RKO (cell line): Measurements from ENCODE around the gene TRAF6.
"Not testable (repeated sequence)": the region's sequence is repeated elsewhere in the genome, so short reads cannot be mapped to it uniquely, and the experiment has no call there.

Source experiments
- DNase-seq: peaks from one replicate; pipeline ENCODE4 v3.0.0-alpha.2; 2016; ENCODE audit warnings: low spot score

The TRAF6 gene, protein sequence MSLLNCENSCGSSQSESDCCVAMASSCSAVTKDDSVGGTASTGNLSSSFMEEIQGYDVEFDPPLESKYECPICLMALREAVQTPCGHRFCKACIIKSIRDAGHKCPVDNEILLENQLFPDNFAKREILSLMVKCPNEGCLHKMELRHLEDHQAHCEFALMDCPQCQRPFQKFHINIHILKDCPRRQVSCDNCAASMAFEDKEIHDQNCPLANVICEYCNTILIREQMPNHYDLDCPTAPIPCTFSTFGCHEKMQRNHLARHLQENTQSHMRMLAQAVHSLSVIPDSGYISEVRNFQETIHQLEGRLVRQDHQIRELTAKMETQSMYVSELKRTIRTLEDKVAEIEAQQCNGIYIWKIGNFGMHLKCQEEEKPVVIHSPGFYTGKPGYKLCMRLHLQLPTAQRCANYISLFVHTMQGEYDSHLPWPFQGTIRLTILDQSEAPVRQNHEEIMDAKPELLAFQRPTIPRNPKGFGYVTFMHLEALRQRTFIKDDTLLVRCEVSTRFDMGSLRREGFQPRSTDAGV

DNA sequence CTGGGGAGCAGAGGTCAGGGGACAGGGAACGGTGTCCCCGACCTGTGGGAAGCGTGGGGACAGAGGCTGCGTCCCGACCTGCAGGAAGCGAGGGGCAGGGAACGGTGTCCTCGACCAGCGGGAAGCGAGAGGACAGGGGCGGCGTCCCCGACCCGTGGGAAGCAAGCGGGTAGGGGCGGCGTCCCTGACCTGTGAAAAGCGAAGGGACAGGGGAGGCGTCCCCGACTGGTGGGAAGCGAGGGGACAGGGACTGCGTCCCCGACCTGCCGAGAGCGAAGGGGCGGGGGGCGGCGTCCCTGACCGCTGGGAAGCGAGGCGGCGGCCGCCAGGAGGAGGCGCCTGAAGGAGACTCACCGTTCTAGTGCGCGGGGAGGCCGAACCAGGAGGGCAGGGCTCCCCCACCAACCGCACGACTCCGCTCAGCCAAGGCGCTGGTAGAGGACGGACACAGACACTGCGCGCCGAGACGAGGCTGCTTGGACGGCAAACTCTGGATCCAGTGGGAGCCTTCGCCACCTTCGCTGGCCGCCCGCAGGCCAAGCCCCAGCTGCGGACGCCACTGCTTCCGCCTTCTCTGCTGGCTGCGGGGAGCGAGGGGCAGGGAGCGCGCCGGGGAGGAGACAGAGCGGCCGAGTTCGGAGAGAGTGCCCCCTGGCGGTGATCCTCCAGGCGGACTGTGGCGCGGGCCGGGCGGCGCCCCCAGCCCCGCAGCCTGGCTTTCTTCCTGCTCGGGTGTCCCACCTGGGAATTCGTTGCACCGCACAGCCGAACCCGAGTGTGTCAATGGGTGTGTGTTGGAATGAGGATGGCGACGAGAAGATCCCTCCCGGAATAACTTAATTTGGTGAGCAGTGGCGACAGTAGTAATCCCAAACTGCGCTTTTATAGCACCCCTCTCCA, at the start of gene TRAF6:
Gene TRAF6 (minus strand): TSS at position 579 of the 900 bp plus-strand sequence. CDS start 8,757 bp downstream, outside the sequence.
- peak; percentile 83 for DNase-seq

DNA sequence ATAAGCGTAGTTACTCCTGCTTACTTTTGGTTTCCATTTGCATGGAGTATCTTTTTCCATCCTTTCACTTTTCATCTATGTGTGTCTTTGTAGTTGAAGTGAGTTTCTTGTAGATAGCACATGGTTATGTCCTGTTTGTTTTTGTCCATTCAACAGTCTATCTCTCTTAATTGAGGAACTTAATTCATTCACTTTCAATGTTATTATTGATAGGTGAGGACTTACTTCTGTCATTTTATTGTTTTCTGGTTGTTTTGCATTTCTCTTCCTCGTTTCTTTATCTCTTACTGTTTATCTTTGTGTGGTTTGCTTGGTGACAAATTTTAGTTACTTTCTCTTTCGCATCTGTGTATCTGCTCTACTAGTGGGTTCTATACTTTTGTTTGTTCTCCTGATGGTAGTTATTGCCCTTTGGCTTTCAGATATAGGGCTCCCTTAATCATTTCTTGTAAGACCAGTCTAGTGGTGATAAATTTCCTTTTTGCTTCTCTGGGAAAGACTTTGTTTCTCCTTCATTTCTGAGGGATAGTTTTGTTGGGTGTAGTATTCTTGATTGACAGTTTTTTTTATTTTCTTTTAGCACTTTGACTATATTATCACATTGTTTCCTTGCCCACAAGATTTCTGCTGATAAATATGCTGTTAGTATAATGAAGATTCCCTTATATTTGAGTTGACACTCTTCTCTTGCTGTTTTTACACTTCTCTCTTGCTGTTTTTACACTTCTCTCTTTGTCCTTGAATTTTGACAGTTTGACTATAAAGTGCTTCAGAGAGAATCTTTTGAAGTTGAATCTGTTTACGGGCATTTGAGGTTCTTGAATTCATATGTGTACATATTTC, 48.7 kb upstream of the TRAF6 start:
- no peak for DNase-seq

DNA sequence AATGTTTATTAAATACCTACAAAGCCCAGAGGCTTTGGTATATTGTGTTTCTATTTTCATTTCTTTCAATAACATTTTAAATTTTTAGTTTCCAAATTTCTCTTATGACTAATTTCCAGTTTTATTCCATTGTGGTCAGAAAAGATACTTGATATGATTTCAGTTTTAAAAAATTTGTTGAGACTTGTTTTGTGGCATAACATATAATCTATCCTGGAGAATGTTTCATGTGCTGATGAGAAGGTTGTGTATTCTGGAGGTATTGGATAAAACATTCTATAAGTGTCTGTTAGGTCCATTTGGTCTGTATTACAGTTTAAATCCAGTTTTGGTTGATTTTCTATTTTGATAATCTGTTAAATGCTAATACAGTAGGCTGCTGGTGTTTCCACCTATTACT, 47.9 kb upstream of the TRAF6 start:
- no peak for DNase-seq

DNA sequence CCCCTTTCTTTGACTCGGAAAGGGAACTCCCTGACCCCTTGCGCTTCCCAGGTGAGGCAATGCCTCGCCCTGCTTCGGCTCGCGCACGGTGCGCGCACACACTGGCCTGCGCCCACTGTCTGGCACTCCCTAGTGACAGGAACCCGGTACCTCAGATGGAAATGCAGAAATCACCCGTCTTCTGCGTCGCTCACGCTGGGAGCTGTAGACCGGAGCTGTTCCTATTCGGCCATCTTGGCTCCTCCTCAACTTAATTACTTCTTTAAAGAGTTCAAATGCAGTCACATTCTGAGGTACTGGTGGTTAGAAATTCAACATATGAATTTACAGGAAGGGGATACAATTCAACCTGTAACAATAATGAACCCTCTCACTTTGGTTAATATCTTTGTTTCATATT, 47.3 kb upstream of the TRAF6 start:
- DNase-seq, result not testable (repeated sequence)

DNA sequence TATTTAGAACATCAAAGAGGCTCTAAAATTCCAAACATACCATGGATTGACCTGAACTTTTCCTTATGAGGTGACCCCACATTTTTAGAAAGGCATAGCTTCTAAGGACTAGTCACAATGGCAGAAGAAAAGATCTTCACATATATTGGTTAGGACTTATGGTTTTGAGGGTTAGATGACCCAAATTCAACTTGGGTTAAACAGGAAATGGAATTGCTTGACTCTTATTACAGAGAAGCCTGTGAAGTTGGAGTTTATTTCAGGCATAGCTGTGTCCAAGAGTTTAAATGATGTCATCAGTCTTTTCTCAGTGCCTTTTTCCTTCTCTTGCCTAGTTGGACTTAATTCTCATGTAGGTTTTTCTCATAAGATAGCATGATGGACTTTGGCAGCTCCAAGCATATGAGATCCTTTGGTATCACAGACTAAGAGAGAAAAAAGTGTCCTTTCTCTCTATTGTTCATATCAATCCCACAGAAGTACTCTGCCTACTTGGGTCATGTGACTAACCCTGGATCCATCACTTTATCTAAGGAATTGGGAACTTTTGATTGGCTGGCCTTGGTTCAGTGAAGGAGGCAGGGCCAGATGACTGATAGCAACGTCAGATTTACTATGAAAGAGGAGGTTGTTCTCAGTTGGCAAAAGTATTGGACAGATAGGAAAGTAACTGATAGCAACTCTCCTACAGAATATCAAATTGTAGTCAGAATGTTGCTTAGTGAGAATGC, 40.5 kb upstream of the TRAF6 start:
- DNase-seq, result no peak

DNA sequence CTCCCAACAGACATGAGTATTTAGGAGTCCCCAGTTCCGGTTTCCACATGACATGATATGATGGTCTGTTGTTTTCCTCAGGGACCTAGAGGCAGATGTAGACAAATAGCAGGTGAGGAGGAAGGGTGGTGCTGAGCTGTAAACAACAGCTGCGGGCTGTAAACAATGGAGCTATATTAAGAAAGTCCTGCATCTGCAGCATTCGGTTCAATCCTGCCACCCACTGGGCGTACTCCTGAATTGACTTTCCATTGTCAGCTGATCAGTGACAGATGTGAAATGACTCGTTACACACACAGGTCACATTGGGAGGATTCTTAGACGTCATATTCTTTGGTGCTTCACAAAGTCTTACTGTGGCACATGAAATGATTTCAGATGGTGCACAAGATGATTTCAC, 30.9 kb upstream of the TRAF6 start:
- peak; percentile 36 for DNase-seq

DNA sequence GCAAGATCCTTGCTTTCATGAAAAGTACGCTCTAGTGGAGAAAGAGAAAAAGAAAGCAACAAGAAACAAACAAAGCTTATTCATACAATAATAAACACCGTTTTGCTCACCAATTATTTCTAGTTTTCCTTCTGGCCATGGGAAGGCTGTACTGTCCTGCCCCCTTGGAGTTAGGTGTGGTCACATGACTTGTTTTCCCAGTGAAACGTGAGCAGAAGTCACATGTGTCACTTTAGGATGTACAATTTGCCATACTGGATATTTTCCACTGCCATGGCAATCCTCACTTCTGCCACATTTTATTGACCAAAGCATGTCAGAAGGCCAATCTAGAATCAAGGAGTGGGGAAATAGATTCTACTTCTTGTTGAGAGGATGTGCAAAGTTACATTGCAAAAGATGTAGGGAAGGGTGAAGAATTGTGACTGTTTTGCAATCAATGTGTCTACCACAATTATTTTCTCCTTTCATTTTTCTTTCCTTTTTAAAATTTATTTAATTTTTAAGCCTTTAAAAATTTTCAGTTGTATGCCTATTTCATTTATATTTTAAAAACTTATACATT, 24.3 kb upstream of the TRAF6 start:
- no peak for DNase-seq

DNA sequence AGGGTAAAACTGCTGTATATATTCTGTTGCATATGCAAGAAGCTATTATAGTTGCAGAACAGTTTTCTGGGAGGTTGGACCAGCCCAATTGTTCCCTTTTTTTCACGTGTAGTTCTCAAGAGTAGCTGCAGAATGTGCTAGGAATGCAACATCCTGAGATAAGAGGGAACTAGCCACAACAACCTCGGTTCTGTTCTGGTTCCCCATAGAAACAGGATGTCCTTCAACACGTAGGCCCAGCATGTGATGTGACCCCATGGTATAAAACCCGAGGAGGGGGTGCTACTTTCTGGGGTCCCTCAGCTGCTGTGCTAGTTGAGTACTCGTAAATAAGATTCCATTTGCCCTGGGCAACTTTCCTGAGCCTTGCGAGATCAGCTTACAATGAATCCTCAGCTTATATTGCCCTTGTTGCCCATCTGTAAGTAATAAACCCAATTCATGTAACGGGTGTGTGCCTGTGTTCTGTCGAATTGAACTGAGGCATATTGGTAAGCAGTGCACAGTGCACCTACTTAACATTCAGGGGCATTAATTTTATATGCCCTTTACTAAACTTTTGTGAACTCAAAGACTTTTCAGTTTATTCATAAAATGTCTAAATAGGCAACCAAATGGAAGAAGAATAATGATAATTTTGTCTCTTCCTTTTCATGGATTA, 23.0 kb upstream of the TRAF6 start:
- DNase-seq, result no peak

DNA sequence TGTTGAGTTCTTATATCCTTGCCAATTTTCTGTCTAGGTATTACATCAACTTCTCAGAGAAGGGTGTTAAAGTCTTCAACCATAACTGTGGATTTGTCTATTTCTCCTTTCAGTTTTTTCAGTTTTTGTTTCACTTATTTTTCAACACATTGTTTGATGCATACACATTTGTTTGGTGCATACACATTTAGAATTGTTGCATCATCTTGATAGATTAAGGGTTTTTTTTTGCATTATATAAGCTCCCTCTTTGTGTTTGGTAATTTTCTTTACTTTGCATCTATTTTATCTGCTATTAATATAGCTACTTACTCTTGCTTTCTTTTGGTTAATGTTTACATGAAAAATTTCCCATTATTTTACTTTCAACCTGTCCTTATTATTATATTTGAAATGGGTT, 20.8 kb upstream of the TRAF6 start:
- DNase-seq, result no peak

DNA sequence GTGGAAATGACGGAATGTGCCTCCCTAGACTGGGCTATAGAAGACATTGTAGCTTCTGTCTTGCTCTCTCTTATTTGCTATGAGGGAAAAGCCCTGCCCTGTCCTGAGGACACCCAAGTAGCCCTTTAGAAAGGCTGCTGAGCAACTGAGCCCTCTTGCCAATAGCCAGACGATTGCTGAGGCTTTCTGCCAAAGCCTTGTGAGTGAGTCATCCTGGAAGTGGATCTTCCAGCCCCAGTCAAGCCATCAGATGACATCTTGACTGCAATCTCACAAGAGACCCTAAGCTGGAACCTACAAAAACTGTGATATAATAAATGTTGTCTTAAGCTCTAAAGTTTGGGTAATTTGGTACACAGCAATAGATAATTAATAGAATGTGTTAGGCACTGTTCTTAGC, 3.9 kb upstream of the TRAF6 start:
- peak; percentile 59 for DNase-seq

DNA sequence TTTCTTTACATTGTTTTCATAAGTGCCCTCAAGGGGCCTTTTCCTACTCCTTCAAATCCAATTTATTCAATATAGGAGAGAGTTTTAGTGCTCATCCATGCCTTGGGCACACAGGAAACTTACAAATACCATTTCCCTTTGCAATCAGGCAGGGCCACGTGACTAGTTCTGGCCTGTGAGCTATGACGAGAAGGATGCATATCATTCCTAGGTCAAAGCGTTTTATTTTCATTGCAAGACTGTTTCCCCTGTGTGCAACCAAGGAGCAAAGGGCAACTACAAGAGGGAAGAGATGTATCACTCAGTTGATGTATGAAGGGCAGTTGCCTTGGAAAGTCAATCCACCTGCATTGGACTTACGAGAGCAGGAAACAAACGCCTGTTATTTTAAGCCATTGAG, 1.9 kb upstream of the TRAF6 start:
- DNase-seq, result peak; percentile 44

DNA sequence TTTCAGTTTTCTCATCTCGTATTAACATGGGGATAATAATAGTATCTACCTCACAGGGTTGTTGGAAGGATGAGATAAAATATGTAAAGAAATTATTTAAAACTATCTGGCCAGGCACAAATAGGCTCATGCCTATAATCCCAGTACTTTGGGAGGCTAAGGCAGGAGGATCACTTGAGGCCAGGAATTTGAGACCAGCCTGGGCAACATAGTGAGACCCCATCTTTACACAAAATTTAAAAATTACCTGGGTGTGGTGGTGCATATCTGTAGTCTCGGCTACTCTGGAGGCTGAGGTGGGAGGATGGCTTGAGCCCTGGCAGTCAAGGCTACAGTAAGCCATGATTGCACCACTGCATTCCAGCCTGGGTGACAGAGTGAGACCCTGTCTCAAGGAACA, 990 bp upstream of the TRAF6 start:
- DNase-seq, result not testable (repeated sequence)

DNA sequence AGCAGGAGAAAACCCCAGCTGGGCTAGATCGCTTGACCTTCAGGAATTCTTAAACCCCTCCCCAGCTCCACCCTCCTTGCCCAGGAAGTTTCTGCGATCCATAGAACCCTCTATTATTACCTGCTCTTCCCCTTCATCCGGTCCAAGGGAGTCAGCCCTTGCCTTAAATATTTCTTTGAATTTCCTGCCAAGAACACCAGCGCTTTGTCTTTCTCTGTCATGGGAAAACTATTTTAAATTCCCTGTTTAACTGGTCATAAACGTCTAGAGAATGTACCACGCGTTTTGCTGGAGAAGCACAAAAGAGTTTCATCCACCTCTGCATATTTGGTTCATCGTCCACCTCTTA, 496 bp upstream of the TRAF6 start:
- DNase-seq, result peak; percentile 46

DNA sequence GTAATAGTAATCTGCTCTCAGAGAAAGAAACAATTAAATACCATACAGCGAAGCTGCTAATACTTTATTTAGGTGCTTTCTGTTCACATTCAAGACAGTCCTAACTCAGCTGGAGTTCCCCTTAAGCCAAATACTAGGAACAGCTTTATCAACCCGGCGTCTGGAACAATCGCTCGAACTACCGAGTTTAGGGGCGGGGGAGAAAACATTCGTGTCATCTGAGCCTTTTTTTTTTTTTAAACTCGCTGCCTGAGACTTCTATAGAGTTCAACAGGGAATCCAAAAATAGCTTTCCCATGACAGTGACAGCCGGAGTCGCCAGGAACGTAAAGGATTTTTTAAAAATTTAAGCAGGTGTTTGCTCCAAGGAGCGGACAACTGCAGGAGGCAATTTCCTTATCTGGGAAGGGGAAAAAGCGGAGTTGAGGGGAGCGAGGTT, 852 bp downstream of the TRAF6 start:
- DNase-seq, result peak; percentile 35

DNA sequence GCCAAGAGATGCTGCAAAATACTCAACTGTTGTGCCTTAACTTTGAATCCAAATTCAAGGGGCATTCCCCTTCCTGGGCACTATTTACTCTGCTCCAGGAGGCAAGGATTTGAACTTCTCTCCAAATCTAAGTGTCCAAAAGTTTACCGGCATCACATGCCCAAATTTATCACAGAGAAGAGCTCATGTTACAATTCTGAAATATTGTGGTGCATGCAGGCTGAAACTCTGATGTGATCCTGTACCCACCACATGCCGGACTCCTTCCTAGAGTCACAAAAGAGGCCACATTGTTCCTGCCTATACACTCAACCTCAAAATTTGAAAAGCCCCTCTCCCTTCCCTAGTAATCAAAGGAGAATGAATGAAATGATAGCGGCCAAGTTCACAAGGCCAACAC, 1.3 kb downstream of the TRAF6 start:
- peak; percentile 47 for DNase-seq

DNA sequence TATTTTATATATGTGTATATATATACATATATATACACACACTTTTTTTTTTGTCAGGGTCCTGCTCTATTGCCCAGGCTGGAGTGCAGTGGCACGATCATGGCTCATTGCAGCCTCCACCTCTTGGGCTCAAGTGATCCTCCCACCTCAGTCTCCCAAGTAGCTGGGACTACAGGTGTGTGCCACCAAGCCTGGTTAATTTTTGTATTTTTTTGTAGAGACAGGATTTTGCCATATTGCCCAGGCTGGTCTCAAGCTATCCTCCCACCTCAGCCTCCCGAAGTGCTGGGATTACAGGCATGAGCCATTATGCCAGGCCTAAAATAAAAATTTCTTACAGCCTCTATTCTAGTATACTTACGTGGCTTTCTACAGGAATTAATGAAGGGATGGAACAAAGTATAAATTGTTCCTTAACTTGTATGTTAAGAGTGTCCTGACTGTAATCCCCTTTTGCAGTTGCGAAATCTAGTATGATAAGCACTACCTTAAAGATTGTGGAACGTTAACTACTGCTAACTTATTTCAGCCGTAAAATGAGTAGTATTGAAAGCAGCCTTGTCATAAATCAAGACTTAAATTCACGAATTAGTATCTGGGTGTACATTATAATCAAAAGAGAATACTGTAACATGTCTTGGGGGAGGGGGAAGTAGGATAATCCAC, 2.1 kb downstream of the TRAF6 start:
- peak; percentile 7 for DNase-seq

DNA sequence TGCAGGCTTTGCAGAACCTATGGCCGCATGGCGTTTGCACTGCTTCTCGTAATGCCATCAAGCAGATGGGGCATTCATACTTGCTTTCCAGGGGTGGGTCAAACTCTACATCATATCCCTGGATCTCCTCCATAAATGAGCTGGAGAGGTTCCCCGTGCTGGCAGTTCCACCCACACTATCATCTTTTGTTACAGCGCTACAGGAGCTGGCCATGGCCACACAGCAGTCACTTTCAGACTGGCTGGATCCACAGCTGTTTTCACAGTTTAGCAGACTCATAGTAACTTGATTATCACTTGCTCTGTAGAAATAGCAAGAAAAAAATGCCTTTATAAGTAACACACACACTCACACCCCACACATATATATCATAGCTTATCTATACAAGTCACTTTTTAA, 8.8 kb downstream of the TRAF6 start:
- no peak for DNase-seq

DNA sequence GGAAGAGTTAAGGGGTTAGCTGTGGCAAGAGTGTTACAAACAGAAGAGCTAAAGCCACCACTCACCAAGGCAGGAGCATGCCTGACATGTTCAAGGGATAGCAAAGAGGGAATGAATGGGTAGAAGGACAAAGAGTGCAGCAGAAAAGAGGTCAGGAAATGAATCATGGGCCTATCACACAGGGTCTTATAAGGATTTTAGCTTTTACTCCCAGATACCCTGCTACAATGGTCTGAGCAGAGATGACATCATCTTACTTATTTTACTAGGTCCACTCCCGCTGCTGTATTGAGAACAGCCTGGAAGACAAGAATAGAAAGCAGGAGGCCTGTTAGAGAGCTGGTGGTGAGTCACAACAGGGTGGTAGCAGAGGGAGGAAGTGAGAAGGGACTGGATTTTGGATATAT, 9.8 kb downstream of the TRAF6 start:
- DNase-seq, result peak; percentile 80

DNA sequence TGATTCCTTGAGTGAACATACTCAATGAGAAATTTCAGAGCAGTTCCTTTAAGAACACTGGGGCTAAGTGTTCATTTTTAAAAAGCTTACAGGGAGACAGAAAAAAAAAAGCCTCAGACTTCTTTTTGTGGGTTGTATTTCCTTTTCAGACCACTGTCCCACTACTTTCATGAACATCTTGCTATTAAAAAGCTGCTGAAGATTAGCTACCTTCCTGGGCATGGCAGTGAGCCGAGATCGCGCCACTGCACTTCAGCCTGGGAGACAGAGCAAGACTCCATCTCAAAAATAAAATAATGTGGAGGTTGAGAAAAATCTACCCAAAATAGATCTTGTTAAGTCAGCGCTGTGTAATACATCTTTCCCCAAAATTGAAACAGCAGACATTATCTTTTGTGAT, 10.8 kb downstream of the TRAF6 start:
- no peak for DNase-seq

DNA sequence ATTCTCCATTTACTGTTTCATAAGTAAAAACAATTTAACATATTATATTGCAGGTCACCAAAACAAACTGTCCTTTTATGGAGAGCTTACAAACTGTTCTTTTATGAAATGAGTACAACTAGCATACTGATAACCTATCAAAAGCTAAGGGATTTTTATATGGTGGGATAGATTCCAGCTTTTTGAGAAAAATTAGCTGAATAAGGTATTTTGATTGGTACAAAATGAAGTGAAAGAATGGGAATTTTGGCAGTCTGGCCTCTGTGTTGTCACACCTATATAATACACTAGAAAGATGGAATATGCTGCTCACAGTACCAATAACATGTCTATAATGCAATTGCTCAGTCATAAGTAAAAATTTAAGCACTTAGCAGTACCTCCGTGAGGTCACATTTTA, 11.4 kb downstream of the TRAF6 start:
- no peak for DNase-seq
